Measurements from ENCODE around the gene CREB5. TPM values are rescaled to one million over a fixed set of nuclear protein-coding genes. Genes with fewer than 3 reads are reported as not detected.

Gene CREB5
- total RNA-seq, 4 donors from 2014 or later = 0.88 to 31.4 (median 15.9) TPM

DNA sequence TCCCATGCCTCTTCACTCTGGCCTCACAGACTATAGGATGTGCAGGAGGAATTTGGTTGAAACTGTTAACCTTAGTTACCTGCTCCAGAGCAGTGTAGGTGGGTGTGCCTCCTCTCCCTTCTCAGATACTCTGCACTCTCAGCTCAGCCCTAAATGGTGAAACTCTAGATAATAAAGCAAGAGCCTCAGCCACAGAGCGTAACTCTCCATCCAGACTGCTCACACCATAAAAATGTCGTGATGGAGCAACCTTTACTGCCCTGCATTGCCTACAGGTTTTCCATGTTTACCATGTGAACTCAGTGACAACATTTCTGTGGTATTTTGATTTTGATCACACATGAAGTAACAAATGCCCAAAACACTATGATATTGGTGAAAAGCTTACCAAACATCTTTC lies 227.7 kb downstream of the CREB5 start:
- no peak for TF ChIP-seq POLR2A (IDR thresholded peaks at IDR 0.05)
- TF ChIP-seq, protein P1, sequence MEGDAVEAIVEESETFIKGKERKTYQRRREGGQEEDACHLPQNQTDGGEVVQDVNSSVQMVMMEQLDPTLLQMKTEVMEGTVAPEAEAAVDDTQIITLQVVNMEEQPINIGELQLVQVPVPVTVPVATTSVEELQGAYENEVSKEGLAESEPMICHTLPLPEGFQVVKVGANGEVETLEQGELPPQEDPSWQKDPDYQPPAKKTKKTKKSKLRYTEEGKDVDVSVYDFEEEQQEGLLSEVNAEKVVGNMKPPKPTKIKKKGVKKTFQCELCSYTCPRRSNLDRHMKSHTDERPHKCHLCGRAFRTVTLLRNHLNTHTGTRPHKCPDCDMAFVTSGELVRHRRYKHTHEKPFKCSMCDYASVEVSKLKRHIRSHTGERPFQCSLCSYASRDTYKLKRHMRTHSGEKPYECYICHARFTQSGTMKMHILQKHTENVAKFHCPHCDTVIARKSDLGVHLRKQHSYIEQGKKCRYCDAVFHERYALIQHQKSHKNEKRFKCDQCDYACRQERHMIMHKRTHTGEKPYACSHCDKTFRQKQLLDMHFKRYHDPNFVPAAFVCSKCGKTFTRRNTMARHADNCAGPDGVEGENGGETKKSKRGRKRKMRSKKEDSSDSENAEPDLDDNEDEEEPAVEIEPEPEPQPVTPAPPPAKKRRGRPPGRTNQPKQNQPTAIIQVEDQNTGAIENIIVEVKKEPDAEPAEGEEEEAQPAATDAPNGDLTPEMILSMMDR (IDR thresholded peaks at IDR 0.05) = no peak

DNA sequence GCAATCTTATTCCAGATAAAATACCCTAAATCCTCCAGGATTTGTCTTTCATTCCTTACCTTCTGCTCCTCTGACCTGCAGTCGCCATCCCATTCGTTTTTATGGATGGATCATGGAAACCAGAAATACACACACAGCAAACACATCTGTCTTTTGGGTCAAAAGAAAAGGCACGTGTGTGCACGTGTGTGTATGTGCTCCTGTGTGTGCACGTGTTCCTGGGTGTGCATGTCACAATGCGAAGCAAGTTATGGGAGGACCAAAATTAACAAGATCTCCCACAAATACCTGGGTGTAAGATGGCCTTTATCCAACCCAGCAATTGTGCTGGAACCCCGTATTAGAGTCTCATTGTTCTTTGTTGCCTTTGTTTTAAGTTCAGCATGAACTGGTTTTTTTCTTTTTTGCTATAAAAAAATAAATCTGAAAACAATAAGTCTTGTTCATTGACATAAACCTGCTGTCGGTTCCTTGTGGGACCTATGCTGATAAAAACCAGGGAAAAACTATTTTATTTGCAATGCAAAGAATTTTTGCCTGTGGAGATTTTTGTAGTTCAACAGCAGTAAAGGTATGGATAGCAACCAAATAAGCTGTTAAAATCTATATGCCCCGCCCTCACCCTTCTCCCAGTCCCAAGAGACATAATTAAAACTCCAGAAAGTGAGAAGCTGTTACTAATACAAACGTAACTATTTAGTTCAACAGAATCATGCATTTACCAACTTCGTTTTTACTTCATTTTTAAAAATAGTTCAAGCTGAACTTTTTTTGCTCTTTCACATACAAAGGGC lies 229.6 kb downstream of the CREB5 start:
- no peak overlapping the region for H3K27ac ChIP-seq
- H3K36me3 ChIP-seq = no peaks in the 10 kb centered on the region
- H3K27me3 ChIP-seq = no peaks in the 10 kb centered on the region
- TF ChIP-seq, protein P1 (IDR thresholded peaks at IDR 0.05) = no peak
- no peak for TF ChIP-seq POLR2A (IDR thresholded peaks at IDR 0.05)
- no peaks in the 10 kb centered on the region for H3K4me1 ChIP-seq
- H3K4me3 ChIP-seq = no peak overlapping the region
- H3K9me3 ChIP-seq = no peaks in the 10 kb centered on the region
- DNase-seq = no peak

More for the DNA sequence above, 227.7 kb downstream of the CREB5 start:
- Histone ChIP-seq H3K36me3 (no peaks in the 10 kb centered on the region), H3K27ac (no peak overlapping the region), H3K4me3 (no peak overlapping the region), H3K4me1 (no peaks in the 10 kb centered on the region), H3K9me3 (no peaks in the 10 kb centered on the region), H3K27me3 (no peaks in the 10 kb centered on the region)
- DNase-seq = no peak

DNA sequence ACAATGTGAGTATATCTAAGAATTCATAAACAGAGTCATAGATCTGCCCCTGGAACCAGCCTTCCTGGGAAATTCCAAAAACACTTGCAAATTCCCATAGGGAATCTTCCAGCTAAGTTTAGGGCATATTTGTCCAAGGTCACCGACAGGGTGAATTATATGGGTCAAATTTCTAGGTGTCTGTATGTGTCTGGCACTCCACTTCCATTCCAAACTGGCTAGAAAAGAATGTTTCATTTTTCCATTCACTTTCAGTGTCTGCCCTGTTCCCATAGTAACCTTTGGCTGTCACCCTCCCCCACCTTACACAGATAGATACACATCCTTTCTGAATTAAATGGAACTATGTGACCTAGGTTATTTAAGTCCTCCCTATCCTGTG lies 230.9 kb downstream of the CREB5 start:
- Histone ChIP-seq H3K36me3 (no peaks in the 10 kb centered on the region), H3K4me3 (no peak overlapping the region), H3K27me3 (no peaks in the 10 kb centered on the region), H3K9me3 (no peaks in the 10 kb centered on the region), H3K4me1 (no peaks in the 10 kb centered on the region), H3K27ac (no peak overlapping the region)
- no peak for TF ChIP-seq POLR2A (IDR thresholded peaks at IDR 0.05)
- TF ChIP-seq, protein P1 (IDR thresholded peaks at IDR 0.05) = no peak
- no peak for DNase-seq

DNA sequence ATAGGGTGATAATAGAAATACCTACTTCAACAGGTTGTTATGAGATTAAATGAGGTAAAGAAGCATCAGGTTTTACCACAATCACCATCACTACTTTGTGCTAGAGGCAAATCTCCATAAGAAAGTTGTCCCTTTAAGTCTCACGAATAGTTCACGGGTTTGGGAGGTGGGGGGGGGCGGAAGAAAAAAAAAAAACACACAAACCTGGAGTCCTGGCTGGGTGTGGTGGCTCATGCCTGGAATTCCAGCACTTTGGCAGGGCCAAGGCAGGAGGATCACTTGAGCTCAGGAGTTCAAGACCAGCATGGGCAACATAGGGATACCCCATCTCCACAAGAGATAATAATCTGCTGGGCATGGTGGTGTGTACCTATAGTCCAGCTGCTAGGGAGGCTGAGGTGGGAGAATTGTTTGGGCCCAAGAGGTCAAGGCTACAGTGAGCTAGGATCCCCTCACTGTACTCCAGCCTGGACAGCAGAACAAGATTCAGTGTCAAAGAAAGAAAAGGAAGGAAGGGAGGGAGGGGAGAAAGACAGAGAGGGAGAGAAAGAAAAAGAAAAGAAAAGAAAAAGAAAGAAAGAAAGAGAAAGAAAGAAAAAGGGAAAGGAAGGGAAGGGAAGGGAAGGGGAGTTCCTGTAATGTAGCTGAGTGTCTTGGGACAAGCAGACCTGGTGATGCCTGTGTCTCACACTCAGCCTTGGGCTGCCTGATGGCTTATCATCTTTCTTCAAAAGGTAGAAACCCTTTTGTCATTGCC lies 231.4 kb downstream of the CREB5 start:
- no peaks in the 10 kb centered on the region for H3K9me3 ChIP-seq
- no peaks in the 10 kb centered on the region for H3K36me3 ChIP-seq
- H3K4me1 ChIP-seq = no peaks in the 10 kb centered on the region
- no peaks in the 10 kb centered on the region for H3K27me3 ChIP-seq
- no peak for DNase-seq
- no peak for TF ChIP-seq POLR2A (IDR thresholded peaks at IDR 0.05)
- no peak overlapping the region for H3K27ac ChIP-seq
- no peak overlapping the region for H3K4me3 ChIP-seq

DNA sequence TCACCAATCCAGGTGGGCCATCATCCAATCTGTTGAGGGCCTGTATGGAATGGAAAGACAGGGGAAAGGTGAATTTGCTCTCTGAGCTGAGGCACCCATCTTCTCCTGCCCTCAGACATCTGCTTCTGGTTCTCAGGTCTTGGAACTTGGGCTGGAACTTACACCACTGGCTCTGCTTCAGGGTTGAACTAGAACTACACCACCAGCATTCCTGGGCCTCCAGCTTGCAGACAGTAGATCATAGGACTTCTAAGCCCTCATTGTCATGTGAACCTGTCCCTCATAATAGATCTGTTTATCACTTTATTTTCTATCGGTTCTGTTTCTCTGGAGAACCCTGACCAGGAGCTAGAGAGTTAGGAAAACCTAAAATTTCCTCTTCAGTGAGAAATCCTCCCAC lies 233.5 kb downstream of the CREB5 start:
- no peaks in the 10 kb centered on the region for H3K27me3 ChIP-seq
- H3K27ac ChIP-seq = no peak overlapping the region
- no peaks in the 10 kb centered on the region for H3K9me3 ChIP-seq
- no peaks in the 10 kb centered on the region for H3K4me1 ChIP-seq
- no peak overlapping the region for H3K4me3 ChIP-seq
- no peak for DNase-seq
- no peaks in the 10 kb centered on the region for H3K36me3 ChIP-seq
- TF ChIP-seq, protein P1 (IDR thresholded peaks at IDR 0.05) = no peak
- TF ChIP-seq POLR2A (IDR thresholded peaks at IDR 0.05) = no peak
